Measurements from ENCODE around the gene ACAP3.
A peak's percentile ranks its signal among the peaks of the same experiment; 100 is the strongest.

The ACAP3 gene

GRCh38 chr1:1307923-1308755 is at the start of gene ACAP3, which contains the start of gene PUSL1:
Gene ACAP3 (minus strand): TSS chr1:1307930. CDS start chr1:1307815, 115 bp downstream.
Gene PUSL1 (plus strand): TSS chr1:1308597. CDS start chr1:1308644, 47 bp downstream.
- peak; percentile 92 for DNase-seq

- DNase-seq: no peak
Measured at GRCh38 chr1:1356796-1357401, 49.2 kb upstream of the ACAP3 start.

GRCh38 chr1:1356166-1356795 is 48.6 kb upstream of the ACAP3 start:
- DNase-seq: no peak

GRCh38 chr1:1355416-1355815 is 47.7 kb upstream of the ACAP3 start:
- no peak for DNase-seq

GRCh38 chr1:1354271-1355247 is 46.8 kb upstream of the ACAP3 start:
- no peak for DNase-seq

GRCh38 chr1:1353389-1354151 is 45.8 kb upstream of the ACAP3 start:
- peak; percentile 59 for DNase-seq

- DNase-seq: peak; percentile 93
Measured at GRCh38 chr1:1352786-1353388, 45.2 kb upstream of the ACAP3 start.

GRCh38 chr1:1351511-1352427 is 44.0 kb upstream of the ACAP3 start:
- DNase-seq: no peak

GRCh38 chr1:1349256-1350012 is 41.7 kb upstream of the ACAP3 start, which contains the start of gene DVL1:
Gene DVL1 (minus strand): TSS chr1:1349418. CDS start chr1:1349065, 353 bp downstream.
- DNase-seq: peak; percentile 60

- no peak for DNase-seq
Measured at GRCh38 chr1:1348420-1349255, 40.9 kb upstream of the ACAP3 start.

GRCh38 chr1:1347663-1348419 is 40.1 kb upstream of the ACAP3 start:
- DNase-seq: no peak

GRCh38 chr1:1347026-1347595 is 39.4 kb upstream of the ACAP3 start:
- DNase-seq: no peak

- no peak for DNase-seq
Measured at GRCh38 chr1:1346501-1346890, 38.8 kb upstream of the ACAP3 start.

GRCh38 chr1:1345860-1346500 is 38.2 kb upstream of the ACAP3 start:
- DNase-seq: no peak

GRCh38 chr1:1345384-1345783 is 37.7 kb upstream of the ACAP3 start:
- DNase-seq: no peak

- no peak for DNase-seq
Measured at GRCh38 chr1:1344655-1345361, 37.1 kb upstream of the ACAP3 start.
